HG02884 (cell line): Measurements from ENCODE around the gene DNAH9.

Source experiments
- ATAC-seq: cut with Tn5 transposase; IDR thresholded peaks from one replicate; pipeline ENCODE4 v1.9.1; 2021; ENCODE audit warnings: mild to moderate bottlenecking, moderate library complexity; ENCODE audit not compliant: unreplicated experiment

The DNAH9 gene

DNA sequence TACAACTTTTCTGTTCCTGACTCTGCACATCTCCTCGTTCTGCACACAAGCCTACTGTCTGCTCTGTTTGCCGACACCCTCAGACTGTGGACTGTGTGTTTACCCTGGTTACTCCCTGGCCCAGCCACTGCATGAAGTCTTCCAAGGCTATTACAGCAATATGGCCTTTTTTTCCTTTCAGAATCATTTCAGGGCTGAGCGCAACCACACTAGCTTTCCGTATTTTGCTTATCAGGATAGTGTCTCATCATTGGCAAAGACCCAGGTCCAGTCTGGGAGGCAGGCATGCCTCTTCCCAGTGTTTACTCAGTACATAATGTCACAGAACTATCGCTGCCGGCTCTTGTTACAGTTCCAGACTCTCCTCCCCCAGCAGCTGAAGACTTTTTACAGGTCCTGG lies 10.1 kb downstream of the DNAH9 start:
- no peak for ATAC-seq

DNA sequence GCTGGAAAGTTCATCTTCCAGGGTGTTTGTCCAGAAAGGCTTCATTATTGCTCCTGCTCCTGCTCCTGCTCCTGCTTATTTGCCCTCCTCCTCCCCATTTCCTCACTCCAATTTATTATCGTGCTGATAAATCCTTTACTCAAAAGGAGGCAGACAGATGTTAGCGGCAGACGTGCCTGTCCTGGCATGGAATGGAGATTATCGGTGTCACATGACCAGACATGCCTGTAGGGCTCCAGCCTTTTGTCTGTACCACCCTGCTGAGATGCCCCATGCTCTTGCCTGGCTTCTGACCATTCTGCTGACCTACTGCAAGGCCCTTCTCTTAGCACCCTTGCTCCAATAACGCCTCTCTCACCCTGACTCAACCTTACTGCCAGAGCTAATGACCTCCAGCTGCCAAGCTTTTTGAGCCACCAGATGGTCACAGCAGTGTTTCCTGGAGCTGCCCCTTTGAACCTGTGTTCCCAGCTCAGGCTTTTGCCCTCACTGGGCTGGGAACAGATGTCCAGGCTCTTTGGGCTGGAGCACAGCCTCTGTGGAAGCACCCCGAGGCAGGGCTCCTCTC lies 12.8 kb downstream of the DNAH9 start:
- ATAC-seq, result no peak

DNA sequence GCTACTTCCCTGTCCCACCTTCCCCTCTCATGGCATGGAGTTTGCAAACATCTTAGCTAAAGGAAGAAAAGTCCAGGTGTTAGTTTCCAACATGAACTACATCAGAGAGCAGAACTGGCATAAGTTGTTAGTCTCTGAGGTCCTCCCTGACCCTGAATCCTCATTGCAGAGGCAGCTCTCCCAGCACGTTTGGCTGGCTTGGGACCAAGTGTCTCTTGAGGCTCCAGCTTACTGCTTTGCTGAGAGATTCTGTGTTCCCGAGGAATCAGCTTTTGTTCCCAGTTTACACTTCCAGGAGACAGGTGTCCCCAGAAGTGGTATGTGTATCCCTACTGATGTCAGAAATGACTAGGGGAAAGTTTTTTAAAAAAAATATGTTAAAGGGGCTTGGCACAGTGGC lies 14.7 kb downstream of the DNAH9 start:
- ATAC-seq, result no peak

DNA sequence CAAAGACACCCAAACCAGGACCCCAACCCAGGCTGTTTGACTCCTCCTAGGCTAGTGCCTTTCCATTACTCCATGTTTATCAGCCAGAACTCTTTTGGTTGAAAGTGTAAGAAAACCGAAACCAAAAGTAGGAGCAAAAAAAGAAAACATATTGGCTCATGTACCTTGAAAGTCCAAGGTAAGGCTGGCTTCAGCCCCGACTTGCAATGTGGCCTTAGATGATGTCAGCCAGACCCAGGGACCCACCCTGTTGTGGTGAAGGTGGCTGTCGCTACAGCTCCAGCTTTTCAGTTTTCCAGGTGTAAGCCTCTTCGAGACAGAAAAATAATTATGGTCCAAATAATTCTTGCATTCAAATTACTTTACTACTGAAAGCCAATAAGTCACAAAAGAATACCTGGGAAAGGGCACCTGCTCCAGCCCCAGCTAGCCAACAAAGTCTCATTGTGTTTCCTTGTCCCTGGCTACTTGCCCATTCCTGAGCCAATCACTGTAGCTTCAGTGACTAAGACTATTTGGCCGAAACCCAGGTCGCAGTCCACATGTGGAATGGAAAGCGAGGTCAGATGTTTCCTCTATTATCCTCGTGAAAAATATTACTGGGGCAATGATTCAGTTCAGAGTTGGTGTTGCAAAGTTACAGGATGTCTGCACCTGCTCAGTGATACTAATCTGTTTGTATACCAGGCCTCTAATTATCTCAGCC lies 20.7 kb downstream of the DNAH9 start:
- no peak for ATAC-seq

DNA sequence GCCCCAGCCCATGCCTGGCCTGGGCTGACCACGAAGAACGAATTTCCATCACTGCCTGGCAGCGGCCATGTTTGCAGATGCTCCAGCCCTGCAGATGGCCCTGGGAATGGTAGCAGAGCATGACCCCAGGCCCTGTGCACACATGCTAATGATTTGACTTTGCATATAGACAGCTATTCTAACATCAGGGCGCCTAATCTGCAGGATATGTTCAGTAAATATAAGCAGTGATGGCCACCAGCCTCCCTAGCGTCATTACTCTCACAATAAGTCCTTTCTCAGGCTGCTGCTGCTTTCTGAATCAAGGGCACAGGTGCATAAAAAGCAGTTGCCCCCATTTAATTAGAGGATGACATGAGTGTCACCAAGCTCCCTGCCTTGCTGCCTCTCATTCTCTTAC lies 24.2 kb downstream of the DNAH9 start:
- ATAC-seq, result no peak

DNA sequence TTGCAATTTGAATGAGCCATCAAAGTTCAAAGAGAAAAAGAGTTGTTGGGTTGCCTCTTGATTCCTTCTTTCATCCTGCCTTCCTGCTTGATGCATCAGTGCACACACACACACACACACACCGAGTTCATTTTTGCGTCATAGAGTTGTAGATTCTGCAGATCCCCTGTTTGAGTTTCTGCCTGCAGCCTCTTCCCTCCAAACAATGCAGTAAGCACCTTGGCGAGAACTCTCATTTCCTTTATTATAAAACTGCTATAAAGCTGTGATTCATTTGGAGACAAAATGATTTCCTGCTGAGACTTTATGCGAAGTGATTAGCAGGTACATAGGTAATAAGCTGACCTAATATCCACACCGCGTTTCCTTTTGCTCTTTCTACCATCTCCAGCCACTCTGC lies 26.7 kb downstream of the DNAH9 start:
- ATAC-seq, result no peak

DNA sequence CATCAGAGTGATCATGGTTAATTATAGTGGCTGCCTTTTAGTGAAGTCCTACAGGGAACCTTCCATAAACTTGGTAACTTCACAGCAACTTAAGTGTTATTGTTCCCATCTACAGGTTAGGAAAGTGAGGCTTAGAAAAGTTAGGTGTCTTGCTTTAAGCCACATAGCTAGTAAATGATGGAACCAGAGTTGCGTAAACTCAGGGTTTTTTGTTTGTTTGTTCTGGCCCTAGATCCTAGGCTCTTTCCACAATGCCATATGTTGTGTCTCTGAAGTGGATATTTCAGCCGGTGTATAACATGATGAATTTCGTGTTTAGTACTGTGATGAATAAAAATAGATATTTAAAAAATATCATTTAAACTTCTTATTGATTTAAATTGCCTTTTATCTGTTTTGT lies 27.6 kb downstream of the DNAH9 start:
- no peak for ATAC-seq

DNA sequence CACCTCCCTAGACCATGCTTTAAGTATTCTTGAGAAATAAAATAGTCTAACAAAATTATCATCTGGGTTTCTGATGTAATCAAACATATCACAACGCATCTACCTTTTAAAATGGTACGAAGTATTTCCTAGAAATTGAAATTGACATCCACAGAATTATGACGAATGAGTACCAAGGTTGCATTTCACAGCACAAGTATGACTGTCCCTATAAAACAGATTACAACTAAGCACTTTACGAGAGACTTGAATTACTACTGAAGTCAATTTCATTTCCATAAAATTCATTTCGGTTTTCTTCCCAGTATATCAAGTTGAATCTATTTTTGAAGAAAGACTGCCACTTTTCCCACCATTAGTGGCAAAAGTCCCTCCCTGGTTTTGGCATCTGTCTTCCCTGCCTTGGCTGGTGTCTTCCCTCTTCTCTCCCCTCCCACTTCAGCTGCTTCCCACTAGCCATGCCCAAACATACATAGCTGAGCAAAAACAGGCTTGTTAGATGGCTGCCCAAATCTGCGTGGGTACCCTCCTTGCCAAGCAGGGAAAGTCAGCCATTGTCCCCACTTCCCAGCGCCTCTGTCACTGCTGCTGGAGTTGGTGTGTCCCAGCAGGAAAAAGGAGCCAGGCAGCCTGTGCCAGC lies 29.2 kb downstream of the DNAH9 start:
- ATAC-seq, result no peak

DNA sequence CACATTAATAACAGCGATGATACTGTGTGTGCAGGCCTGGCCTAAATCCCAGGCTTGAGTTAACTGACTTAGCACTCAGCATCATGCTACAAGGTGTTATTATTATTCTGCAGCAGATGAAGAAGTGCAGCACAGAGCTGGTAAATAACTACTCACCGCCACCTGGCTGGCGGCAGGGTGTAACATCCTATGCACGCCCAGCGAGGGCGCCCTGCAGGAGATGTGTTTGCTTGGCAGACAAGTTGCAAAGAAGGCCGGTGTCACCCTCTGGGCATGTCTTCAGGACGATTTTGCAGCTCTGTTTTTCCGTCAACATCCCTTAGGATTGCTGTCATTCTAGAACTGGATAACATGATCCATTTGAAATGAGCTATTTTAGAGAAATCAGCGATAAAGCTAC lies 30.1 kb downstream of the DNAH9 start:
- ATAC-seq, result no peak

DNA sequence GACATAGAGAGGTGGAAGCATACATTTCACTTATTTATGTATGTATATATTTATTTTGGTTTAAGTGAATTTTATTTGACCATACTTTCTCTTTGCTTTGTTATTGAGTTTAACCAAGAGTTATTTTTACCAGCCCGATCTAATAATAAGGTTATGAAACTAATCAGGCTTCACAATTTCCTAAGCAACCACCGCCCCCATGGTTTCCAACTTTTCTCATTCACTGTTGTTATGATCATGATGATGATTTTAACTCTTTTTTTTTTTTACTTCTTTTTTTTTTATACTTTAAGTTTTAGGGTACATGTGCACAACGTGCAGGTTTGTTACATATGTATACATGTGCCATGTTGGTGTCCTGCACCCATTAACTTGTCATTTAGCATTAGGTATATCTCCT lies 30.6 kb downstream of the DNAH9 start:
- ATAC-seq, result no peak

DNA sequence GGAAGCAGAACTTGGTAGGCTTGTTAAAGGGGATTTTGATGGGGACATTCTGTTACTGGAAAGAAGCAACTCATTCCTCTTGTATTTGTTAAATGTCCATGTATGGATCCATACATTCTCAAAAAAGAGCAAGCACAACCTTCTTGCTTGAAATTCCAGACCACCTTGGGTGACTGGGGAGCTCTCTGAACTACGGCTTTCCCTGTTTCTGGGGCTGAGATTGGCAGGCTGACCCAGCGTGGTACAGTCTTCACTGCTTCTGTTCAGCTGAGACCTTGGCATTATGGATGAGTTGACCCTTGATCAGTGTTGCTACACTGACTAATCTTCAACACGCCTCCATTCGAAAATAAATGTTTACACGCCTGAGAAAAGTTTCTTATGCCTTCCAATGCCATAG lies 38.5 kb downstream of the DNAH9 start:
- no peak for ATAC-seq

DNA sequence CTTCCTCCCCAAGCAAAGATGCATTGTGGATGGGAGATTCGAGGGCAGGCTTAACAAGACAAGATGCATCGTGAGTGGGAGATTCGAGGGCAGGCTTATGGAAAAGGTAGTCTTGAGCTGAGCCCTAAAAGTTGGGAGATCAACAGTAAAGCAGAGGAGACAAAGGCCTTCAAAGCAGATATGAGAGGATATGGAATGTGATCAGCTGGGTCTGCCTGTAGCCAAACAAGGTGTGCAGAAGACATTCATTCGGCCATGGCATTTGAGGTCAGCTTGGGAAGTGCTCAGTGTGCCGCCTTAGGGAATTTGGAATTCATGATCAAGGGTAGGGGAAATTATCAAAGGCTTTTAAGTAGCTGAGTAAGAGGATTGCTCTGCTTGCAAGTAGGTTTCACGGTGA lies 39.5 kb downstream of the DNAH9 start:
- ATAC-seq, result no peak

DNA sequence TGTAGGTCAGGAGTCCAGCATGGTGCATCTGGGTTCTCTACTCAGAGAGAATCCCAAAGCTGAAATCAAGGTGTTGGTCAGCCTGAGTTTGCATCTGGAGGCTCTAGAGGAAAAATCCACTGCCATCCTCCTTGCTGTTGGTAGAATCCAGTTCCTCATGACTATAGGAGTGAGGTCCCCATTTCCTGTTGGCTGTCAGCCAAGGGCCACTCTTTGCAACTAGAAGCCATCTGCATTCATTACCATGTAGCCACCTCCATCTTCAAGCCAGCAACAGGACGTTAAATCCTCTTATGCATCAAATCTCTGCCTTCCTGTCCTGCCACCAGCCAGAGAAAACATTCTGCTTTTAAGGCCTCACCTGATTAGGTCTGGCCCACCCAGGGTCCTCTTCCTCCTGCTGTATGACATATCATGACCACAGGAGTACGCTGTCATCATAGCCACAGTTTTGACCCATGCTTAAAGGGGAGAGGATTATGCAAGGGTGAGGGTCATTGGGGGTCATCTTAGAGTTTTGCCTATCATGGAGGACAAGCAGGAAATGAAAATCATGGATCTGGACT lies 40.5 kb downstream of the DNAH9 start:
- ATAC-seq, result no peak

DNA sequence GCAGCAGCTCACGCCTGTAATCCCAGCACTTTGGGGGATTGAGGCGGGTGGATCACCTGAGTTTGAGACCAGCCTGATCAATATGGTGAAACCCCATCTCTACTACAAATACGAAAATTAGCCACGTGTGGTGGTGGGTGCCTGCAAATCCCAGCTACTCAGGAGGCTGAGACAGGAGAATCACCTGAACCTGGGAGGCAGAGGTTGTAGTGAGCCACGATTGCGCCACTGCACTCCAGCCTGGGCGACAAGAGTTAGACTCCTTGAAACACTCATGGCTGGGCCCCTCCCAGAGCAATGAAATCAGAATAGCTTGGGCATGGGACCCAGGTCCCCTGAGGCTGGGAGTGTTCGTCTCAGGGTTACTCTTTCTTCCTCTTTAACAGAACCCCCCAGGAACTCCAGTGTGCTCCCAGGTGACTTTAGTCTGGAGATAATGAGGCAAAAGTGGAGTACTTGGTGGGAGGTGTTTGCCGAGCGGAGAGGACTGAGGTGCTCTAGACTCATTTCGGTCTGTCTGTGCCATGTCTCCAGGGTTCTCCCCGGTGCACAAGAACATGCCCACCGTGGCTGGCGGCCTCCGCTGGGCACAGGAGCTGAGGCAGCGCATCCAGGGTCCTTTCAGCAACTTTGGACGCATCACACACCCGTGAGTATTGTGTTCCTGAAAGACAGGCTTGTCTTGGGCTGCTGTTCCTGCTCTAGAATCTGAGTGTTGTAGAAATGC lies 41.6 kb downstream of the DNAH9 start:
- ATAC-seq, result no peak

DNA sequence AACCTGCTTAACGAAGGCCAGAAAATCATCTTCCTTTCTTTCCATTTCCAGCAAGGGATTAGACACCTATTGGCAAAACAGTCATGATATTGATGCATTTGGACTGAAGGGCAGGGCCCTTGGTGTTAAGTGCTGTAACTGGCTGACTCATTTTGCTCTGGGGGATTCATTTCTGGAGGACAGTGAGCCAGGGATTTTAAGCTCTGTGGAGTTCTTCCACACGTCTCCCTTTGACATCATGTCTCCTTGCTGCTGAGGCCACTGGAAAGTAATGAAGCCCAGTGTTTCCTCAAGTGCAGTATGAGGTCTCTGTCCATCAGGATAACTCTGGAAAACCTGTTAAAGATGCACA lies 42.2 kb downstream of the DNAH9 start:
- no peak for ATAC-seq

DNA sequence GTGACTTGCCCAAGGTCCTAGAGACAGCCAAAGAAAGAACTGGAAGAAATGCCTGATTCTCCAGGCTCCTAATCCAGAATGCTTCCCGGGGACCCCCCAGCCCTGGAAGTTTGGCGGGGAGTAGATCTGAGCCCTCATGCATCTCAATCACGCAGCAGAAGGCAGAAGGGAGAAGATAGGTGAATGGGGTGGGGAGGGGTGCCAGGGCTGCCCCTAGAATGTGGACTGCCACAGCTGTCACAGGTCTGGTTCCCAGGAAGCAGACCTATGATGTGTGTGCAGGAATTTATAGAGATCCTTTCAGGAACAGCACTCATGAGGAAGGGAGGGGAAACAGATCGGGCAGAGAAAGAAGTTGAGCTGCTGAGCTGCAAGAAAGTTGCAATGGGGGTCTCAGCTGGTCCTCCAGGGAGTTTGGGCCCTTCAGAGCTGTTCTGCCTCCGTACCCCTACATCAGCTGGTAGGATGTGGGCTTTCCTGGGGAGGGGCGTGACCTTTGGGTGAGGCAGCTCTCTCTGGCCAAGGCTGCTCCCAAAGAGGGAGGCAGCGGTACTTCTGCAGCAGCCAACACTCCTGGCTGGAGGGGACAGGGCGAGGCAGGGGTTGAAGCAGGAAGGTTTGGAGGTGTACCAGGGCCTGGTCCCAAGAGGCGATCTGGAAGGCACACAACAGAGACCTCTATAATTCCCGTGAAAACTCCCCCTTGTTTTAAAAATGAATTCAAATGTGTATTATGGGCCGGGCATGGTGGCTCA lies 43.4 kb downstream of the DNAH9 start:
- ATAC-seq, result no peak

DNA sequence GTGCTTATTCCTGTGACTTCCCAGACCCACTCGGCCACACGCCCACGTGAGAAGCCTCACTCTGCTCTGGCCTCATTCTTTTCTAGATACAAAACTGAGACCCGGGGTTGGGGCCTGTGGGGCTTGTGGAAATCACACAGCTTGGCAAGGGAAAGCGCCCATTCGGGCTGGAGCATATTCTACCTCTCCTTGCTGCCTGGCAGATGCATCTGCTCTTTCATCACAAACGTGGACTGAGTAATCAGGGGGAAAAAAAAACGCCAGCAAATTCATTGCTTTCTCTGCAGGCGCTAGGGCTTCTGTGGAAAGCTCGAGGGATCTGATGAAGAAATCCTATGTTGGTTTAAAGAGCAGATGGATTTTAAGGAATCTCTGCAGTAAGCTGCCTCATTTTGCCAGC lies 44.4 kb downstream of the DNAH9 start:
- ATAC-seq, result no peak

DNA sequence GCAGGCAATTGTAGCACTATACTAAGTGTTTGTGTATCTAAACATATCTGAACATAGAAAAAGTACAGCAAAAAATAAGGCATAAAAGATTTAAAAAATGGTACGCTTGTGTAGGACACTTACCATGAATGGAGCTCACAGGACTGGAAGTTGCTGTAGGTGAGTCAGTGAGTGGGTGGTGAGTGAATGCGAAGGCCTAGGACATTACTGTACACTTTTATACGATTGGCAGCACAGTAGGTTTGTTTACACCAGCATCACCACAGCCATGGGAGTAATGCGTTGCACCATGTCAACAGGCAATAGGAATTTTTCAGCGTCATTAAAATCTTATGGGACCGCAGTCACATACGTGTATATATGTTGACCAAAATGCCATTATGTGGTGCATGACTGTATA lies 45.6 kb downstream of the DNAH9 start:
- no peak for ATAC-seq

DNA sequence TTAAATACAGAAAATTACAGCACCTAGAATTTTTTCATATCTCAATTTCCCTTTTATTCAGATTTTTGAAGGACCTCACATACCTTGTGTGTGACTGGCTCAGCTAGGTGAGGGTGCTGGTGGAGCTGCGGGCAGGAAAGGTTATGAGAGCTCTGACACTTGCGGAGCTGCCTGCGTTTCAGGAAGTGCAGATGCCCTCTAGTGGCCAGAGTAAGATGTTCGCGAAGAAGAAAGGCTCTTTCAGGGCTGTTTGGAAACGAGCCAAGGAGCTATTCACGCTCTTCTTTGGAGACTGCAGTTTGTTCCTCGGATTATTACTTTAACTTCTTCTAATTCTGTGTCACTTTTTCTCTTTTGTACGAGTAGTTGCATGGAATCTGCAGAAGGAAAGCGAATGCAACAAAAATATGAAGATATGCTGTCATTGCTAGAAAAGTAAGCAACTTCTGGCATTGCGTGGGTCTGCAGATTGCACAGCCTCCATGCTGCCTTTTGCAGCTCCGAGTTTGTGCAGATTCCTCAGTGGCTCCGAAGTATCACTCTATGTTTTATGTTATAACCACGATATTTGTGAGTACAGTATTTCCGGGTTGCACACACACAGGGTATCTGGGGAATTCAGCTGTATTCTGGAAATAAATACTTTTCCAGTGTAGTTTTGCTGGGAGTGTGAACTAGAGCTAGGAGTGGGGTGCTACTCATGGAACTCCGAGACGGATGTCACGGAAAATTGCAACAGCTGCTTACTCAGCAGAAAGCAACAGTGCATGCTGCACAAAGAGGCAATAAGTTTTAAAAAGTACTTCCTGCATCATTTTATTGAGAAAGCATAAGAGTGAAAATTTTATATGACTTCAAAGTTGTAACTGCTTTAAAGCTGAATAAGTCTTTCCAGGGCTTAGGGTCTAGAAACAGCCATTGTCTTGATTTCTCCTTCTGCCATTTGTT lies 46.3 kb downstream of the DNAH9 start:
- no peak for ATAC-seq

DNA sequence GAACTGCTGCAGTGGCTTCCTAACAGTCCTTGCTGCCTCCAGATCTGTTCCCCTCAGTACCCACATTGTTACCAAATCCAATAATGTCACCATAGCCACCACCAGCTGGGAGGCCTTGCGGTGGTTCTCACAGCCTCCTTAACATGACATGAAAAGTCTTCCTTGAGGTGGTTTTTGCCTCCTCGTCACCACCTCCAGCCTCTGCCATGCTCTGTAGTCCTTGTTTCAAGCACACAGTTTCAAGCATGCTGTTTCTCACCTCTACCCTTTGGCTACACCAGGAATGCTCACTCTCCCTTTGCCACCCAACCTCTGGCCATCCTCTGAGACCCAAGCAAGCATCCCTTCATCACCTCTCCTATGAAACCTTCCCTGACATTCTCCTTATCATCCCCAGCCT lies 47.2 kb downstream of the DNAH9 start:
- ATAC-seq, result no peak
